Adrenal gland (tissue), 12 donors: ENCODE data around the gene FBXO41. TPM values are rescaled to one million over a fixed set of nuclear protein-coding genes. Genes with fewer than 3 reads are reported as not detected.

Source experiments
- DNase-seq, 7 donors: peaks; one replicate each; pipeline ENCODE4 v3.0.0-alpha.2; 2019 to 2020
- H3K27ac ChIP-seq, 5 donors: fragments of 200-600 bp; sonication (generic) in 4 of 5; 1 replicate in 3 of 5; 2 replicates in 2 of 5; pipeline versions ENCODE4 v1.5.1 to v1.8.0; 2016 to 2020; ENCODE audit warnings: mild to moderate bottlenecking in 1 of 5
- H3K27me3 ChIP-seq: fragments of 200-600 bp; 2 replicates; pipeline ENCODE4 v1.8.0; 2021
- H3K36me3 ChIP-seq, 2 donors: fragments of 200-600 bp; replicated peaks in 1 of 2; 1 replicate in 1 of 2; 2 replicates in 1 of 2; pipeline versions ENCODE4 v1.5.1 to v1.8.0; 2018 to 2022
- H3K4me1 ChIP-seq, 2 donors: fragments of 200-600 bp; replicated peaks in 1 of 2; 1 replicate in 1 of 2; 2 replicates in 1 of 2; pipeline versions ENCODE4 v1.5.1 to v1.8.0; 2018 to 2021
- H3K4me3 ChIP-seq, 4 donors: fragments of 200-600 bp; sonication (generic) in 3 of 4; one replicate each; pipeline ENCODE4 v1.5.1; 2016 to 2018
- H3K9me3 ChIP-seq, 3 donors: fragments of 200-600 bp; sonication (generic) in 1 of 3; replicated peaks in 1 of 3; 1 replicate in 2 of 3; 2 replicates in 1 of 3; pipeline versions ENCODE4 v1.5.1 to v1.8.0; 2016 to 2021
- POLR2A ChIP-seq, 2 donors: fragments of 450-650 bp; IDR thresholded peaks; one replicate each; pipeline ENCODE4 v1.6.1; 2017; ENCODE audit warnings: antibody characterized with exemption in 2 of 2, mild to moderate bottlenecking in 2 of 2, moderate library complexity in 1 of 2
- WGBS, 4 donors: extraction: QIAGEN DNeasy Blood & Tissue Kit in 2 of 4; methylation state at CpG; one replicate each; pipeline versions ENCODE4 v1.1.5 to v1.1.7; 2013 to 2017; 5-methylcytosine and 5-hydroxymethylcytosine counted together
- intact Hi-C, 2 donors: fragments of 100-400 bp; cut with DNase I; formaldehyde crosslinking; loops; one replicate each; pipeline versions ENCODE4 v1.14.1 to v1.15.0; 2022 to 2023
- polyA plus RNA-seq, 3 donors: library from polyadenylated mRNA; stranded (reverse); fragments of 200-250 nt in 2 of 3; fragments of 350-450 nt in 1 of 3; fragmentation: Illumina TruSeq in 1 of 3; extraction: RNeasy Lipid Tissue Mini Kit (QIAGEN cat#74804) in 1 of 3; gene quantifications; one replicate each; pipeline ENCODE4 v1.2.3, GENCODE V29; 2013 to 2014
- total RNA-seq, 9 donors: library from RNA; depleted of rRNA in 4 of 9; stranded (reverse); fragments of >200 nt in 4 of 9; fragments of 120-200 nt in 1 of 9; fragmentation: NEBNext Ultra II Directional in 1 of 9; extraction: Animal tissue kit (Norgen Biotek cat#: 25700) in 1 of 9; gene quantifications; one replicate each; pipeline versions ENCODE4 v1.1.0 to v1.2.4, GENCODE V29; 2013 to 2023
- TF ChIP-seq, protein P1 (sequence below), 6 experiments: fragments of 450-650 bp in 4 of 6; fragments of 200-600 bp in 2 of 6; sonication (generic) in 1 of 6; IDR thresholded peaks; 1 replicate in 5 of 6; 2 replicates in 1 of 6; pipeline versions ENCODE4 v1.5.1 to v1.8.0; 2016 to 2021; ENCODE audit warnings: antibody characterized with exemption in 6 of 6, mild to moderate bottlenecking in 2 of 6, moderate library complexity in 1 of 6
- donor health status: healthy with polysubstance abuse.
- donor health status: Bipolar disorder and iron deficiency.
- donor health status: DM: yes; HTN: yes; CAD: no.
- donor health status: DM: no; HTN: no; CAD: no.
- donor health status: DM: no; HTN: no; CAD: no.
- donor health status: DM: yes; HTN: yes; CAD: no.

Gene FBXO41
- total and polyA plus RNA-seq, 12 donors, result 1.8 to 12.0 (median 5.5) TPM

DNA sequence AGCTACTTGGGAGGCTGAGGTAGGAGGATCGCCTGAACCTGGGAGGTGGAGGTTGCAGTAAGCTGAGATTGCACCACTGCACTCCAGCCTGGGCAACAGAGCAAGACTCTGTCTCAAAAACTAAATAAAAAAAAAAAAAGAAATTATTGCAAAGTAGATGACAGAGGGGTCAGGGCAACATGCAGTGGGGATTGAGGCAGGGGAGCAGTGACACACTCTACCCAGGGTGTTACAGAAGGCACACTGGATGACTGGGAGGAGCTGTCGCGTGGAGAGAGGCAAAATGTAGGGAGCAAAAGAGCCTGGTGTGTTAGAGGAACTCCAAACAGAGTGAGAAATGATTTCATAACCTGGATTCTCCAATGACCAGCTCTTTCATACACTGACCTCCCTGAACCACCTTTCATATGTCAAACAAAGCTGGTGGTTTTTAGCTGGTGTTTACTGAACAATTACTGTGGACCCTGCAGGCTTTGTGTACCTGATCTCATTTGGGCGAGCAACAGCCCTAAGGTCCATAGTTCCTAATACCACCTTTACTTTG is 22.1 kb downstream of the FBXO41 start:
- WGBS, 4 donors, result 83 to 90% (median 88%) methylated on average over 4 of the region's 4 CpGs
- Histone ChIP-seq H3K27ac (no peak overlapping the region), H3K36me3 (no peaks in the 10 kb centered on the region), H3K27me3 (no peaks in the 10 kb centered on the region), H3K4me1 (no peaks in the 10 kb centered on the region), H3K9me3 (no peaks in the 10 kb centered on the region), H3K4me3 (no peak overlapping the region)
- no peak for TF ChIP-seq POLR2A (IDR thresholded peaks at IDR 0.05)
- TF ChIP-seq, protein P1, sequence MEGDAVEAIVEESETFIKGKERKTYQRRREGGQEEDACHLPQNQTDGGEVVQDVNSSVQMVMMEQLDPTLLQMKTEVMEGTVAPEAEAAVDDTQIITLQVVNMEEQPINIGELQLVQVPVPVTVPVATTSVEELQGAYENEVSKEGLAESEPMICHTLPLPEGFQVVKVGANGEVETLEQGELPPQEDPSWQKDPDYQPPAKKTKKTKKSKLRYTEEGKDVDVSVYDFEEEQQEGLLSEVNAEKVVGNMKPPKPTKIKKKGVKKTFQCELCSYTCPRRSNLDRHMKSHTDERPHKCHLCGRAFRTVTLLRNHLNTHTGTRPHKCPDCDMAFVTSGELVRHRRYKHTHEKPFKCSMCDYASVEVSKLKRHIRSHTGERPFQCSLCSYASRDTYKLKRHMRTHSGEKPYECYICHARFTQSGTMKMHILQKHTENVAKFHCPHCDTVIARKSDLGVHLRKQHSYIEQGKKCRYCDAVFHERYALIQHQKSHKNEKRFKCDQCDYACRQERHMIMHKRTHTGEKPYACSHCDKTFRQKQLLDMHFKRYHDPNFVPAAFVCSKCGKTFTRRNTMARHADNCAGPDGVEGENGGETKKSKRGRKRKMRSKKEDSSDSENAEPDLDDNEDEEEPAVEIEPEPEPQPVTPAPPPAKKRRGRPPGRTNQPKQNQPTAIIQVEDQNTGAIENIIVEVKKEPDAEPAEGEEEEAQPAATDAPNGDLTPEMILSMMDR (IDR thresholded peaks at IDR 0.05), result no peak
- intact Hi-C loops, result no loop called here
- no peak for DNase-seq

DNA sequence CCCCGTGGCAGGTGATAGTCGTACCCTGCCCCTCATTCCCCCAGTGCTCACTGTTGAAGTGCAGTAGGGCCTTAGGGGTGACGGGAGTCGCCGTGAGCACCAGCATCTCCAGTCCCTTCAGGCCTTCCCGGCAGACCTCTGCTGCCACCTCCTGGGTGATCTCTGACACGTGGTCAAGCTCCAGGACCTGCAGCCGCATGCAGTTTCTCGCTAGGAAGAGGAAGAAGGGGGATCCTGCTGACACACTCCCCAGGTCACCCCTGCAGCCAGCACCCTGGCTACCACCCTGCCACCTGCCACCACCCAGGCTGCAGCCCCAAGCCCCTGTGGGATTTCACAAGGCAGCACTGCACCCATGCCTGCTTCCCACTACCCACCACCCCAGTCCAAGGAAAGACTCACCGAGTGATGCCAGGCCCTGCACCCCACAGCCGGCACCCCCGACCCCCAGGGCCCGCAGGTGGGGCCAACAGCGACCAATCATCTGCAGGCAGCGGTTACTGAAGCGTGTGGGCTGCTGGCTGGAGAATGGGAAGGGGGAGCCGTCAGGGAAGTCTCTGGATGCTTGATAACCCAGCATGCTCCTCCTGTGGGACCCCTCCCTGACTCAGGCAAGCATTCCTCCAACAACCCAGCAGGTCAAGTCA is 23.8 kb downstream of the FBXO41 start:
- H3K27ac ChIP-seq, result no peak overlapping the region
- H3K27me3 ChIP-seq, result no peaks in the 10 kb centered on the region
- no peaks in the 10 kb centered on the region for H3K36me3 ChIP-seq
- H3K4me3 ChIP-seq, result no peak overlapping the region
- H3K9me3 ChIP-seq, result no peaks in the 10 kb centered on the region
- intact Hi-C loops, result no loop called here
- TF ChIP-seq, protein P1 (IDR thresholded peaks at IDR 0.05), result peak; percentile 41 to 73 (median 64)
- TF ChIP-seq POLR2A (IDR thresholded peaks at IDR 0.05), result no peak
- WGBS, 4 donors, result 25 to 60% (median 34%) methylated on average over 1 to 17 of the region's 17 CpGs
- no peaks in the 10 kb centered on the region for H3K4me1 ChIP-seq
- DNase-seq, result peak; percentile 80 to 87 (median 83)

DNA sequence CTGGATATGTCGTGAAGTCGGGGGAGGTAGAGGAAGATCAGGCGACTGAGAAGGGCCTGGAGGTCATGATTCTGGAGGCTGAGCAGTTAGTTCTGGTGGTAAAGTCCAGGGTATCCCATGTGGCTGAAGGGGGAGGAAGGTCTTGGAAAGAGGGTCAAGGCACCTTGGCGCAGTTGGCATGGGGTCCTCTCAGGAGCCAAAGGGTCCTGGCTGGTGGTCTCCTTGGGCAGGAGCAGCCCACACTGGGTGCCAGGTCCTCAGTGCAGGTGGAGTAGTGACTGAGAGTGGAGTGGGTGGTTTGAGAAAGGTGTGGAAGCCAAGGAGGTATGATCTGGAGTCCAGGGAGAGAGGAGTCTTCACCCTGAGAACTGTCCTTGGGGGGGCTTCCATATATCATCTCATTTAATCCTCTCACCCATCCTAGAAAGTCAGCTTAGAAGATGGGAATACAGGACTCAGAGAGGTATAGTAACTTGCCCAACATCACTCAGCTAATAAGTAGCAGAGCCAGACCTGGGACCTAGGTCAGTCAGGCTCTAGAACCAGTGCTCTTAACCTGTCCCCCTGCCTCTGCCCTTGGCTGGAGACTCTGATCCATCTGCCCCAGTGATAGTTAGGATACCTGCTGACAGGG is 24.5 kb downstream of the FBXO41 start:
- Histone ChIP-seq H3K36me3 (no peaks in the 10 kb centered on the region), H3K4me1 (peaks cover 5 to 6% of the 10 kb centered on the region in 2 donors), H3K9me3 (no peaks in the 10 kb centered on the region), H3K4me3 (no peak overlapping the region), H3K27me3 (no peaks in the 10 kb centered on the region), H3K27ac (no peak overlapping the region)
- no peak for TF ChIP-seq POLR2A (IDR thresholded peaks at IDR 0.05)
- TF ChIP-seq, protein P1 (IDR thresholded peaks at IDR 0.05), result no peak
- WGBS, 4 donors, result 69 to 87% (median 81%) methylated on average over 4 of the region's 4 CpGs
- intact Hi-C loops, result no loop called here
- DNase-seq, result no peak

DNA sequence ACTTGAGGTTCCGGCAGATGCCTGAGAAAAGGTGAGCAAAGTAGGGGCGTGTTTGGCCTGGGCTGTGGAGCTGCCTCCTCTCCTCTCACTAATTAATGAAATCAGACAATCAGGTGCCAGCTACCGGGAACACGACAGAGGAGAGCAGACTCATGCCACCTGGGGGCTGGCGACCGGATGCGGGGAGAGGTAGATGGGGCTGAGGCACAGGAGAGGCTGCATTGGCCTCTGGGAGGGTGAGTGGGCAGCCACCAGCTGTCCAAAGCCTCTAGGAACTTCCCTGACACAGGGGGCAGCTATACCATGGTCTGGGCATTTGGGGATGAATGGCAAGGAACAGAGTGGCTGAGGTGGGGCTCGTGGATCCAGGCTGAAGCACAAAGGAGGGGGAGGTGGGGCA is 25.0 kb downstream of the FBXO41 start:
- intact Hi-C loops, result no loop called here
- Histone ChIP-seq H3K4me1 (peaks cover 11% of the 10 kb centered on the region in 2 donors), H3K27ac (no peak overlapping the region), H3K9me3 (no peaks in the 10 kb centered on the region), H3K27me3 (no peaks in the 10 kb centered on the region), H3K36me3 (no peaks in the 10 kb centered on the region), H3K4me3 (no peak overlapping the region)
- WGBS, 4 donors, result 90 to 95% (median 92%) methylated on average over 6 to 8 of the region's 8 CpGs
- TF ChIP-seq, protein P1 (IDR thresholded peaks at IDR 0.05), result no peak
- TF ChIP-seq POLR2A (IDR thresholded peaks at IDR 0.05), result no peak
- DNase-seq, result no peak
